Amygdala (tissue), 56 donors: ENCODE data around the gene MYO6.

ENCODE experiments used
- DNase-seq, 56 donors: peaks; one replicate each; lab custom pipeline; 2025; lab: John Stamatoyannopoulos, UW

The MYO6 gene

GRCh38 chr6:75761489-75761888, 12.4 kb downstream of the MYO6 start:
- no peak for DNase-seq

- DNase-seq = no peak
Measured at GRCh38 chr6:75762063-75762462, 13.0 kb downstream of the MYO6 start.

GRCh38 chr6:75766387-75766786, 17.3 kb downstream of the MYO6 start:
- DNase-seq = no peak

GRCh38 chr6:75770844-75771243, 21.8 kb downstream of the MYO6 start:
- no peak for DNase-seq

GRCh38 chr6:75775219-75775618, 26.2 kb downstream of the MYO6 start:
- DNase-seq = peak in 1 of 56 donors; percentile 58

- DNase-seq = no peak
Measured at GRCh38 chr6:75776461-75776860, 27.4 kb downstream of the MYO6 start.

GRCh38 chr6:75778757-75779156, 29.7 kb downstream of the MYO6 start:
- DNase-seq = no peak

- no peak for DNase-seq
Measured at GRCh38 chr6:75786152-75786551, 37.1 kb downstream of the MYO6 start.

- no peak for DNase-seq
Measured at GRCh38 chr6:75788894-75789293, 39.9 kb downstream of the MYO6 start.

- peak in 3 of 56 donors; percentile 9 to 39 (median 22) for DNase-seq
Measured at GRCh38 chr6:75791881-75792280, 42.8 kb downstream of the MYO6 start.

- peak in 2 of 56 donors; percentile 29 to 32 for DNase-seq
Measured at GRCh38 chr6:75794351-75794846, 45.4 kb downstream of the MYO6 start.

GRCh38 chr6:75794954-75795739, 46.1 kb downstream of the MYO6 start:
- DNase-seq = no peak

GRCh38 chr6:75796723-75797122, 47.7 kb downstream of the MYO6 start:
- DNase-seq = no peak

- DNase-seq = no peak
Measured at GRCh38 chr6:75800133-75800532, 51.1 kb downstream of the MYO6 start.

- no peak for DNase-seq
Measured at GRCh38 chr6:75800708-75801505, 51.9 kb downstream of the MYO6 start.

- DNase-seq = no peak
Measured at GRCh38 chr6:75802366-75802765, 53.3 kb downstream of the MYO6 start.

- DNase-seq = no peak
Measured at GRCh38 chr6:75808507-75808906, 59.5 kb downstream of the MYO6 start.

- no peak for DNase-seq
Measured at GRCh38 chr6:75812560-75812959, 63.5 kb downstream of the MYO6 start.

- DNase-seq = peak in 5 of 56 donors; percentile 2 to 17 (median 9)
Measured at GRCh38 chr6:75813476-75814250, 64.6 kb downstream of the MYO6 start.

- no peak for DNase-seq
Measured at GRCh38 chr6:75815756-75816155, 66.7 kb downstream of the MYO6 start.
